IMR-90 (cell line): ENCODE measurements around the gene DACH1. TPM values are rescaled to one million over a fixed set of nuclear protein-coding genes. Genes with fewer than 3 reads are reported as not detected.

Experiments used
- ATAC-seq: fragments of 200-7000 bp; cut with Tn5 transposase; 2 replicates; pipeline ENCODE4 v1.9.1; 2020; ENCODE audit warnings: low read depth, mild to moderate bottlenecking, moderate library complexity
- BruUV-seq: library from RNA; stranded (reverse); fragments of 400-500 nt; replicated peaks from 2 replicates; lab custom pipeline; 2021; lab: Mats Ljungman, UMichigan
- CTCF ChIA-PET: fragments of 300-600 bp; formaldehyde crosslinking; extraction: SDS; loops from one replicate; lab custom pipeline; 2021; ENCODE audit warnings: antibody characterized with exemption; lab: Yijun Ruan, JAX
- POLR2A ChIA-PET: fragments of 300-600 bp; sonication (Branson Sonifier 250); formaldehyde crosslinking; loops from one replicate; lab custom pipeline; 2022; ENCODE audit warnings: antibody characterized with exemption; ENCODE audit not compliant: unreplicated experiment; lab: Charles Lee
- DNase-seq: peaks from one replicate; pipeline ENCODE4 v3.0.0; 2013
- H2AFZ ChIP-seq: replicated peaks from 2 replicates; pipeline ENCODE3; 2013; ENCODE audit warnings: low read length, mild to moderate bottlenecking; ENCODE audit not compliant: poor library complexity
- H2AK5ac ChIP-seq: 2 replicates; pipeline ENCODE4 v1.6.1; 2013; ENCODE audit warnings: low read depth, low read length, inconsistent platforms
- H2AK9ac ChIP-seq: replicated peaks from 2 replicates; pipeline ENCODE3; 2013; ENCODE audit warnings: mild to moderate bottlenecking, low read depth, low read length, moderate library complexity; ENCODE audit not compliant: poor library complexity
- H2BK120ac ChIP-seq: 2 replicates; pipeline ENCODE4 v1.6.1; 2013; ENCODE audit warnings: low read depth, low read length, inconsistent platforms
- H2BK15ac ChIP-seq: 3 replicates; pipeline ENCODE4 v1.6.1; 2013; ENCODE audit warnings: low read depth, low read length, inconsistent platforms
- H2BK20ac ChIP-seq: 2 replicates; pipeline ENCODE4 v1.6.1; 2013; ENCODE audit warnings: low read depth, mild to moderate bottlenecking, inconsistent platforms, low read length, moderate library complexity
- H2BK5ac ChIP-seq: 2 replicates; pipeline ENCODE4 v1.6.1; 2013; ENCODE audit warnings: mild to moderate bottlenecking, low read depth, low read length, inconsistent platforms; ENCODE audit not compliant: poor library complexity, severe bottlenecking
- H3K14ac ChIP-seq: replicated peaks from 2 replicates; pipeline ENCODE4 v1.6.1; 2013; ENCODE audit warnings: low read depth, low read length, inconsistent platforms
- H3K18ac ChIP-seq: 2 replicates; pipeline ENCODE4 v1.6.1; 2013; ENCODE audit warnings: low read depth, low read length, control low read depth
- H3K23ac ChIP-seq: 2 replicates; pipeline ENCODE4 v1.6.1; 2013; ENCODE audit warnings: low read depth, low read length, inconsistent platforms
- H3K27ac ChIP-seq: 2 replicates; pipeline ENCODE4 v1.5.1; 2013; ENCODE audit warnings: mild to moderate bottlenecking, control low read depth, low read length; ENCODE audit not compliant: insufficient read depth
- H3K27me3 ChIP-seq: 2 replicates; pipeline ENCODE4 v1.6.1; 2013; ENCODE audit warnings: low read length; ENCODE audit not compliant: control insufficient read depth, insufficient read depth
- H3K36me3 ChIP-seq: 2 replicates; pipeline ENCODE4 v1.6.1; 2013; ENCODE audit warnings: low read length, mixed read lengths; ENCODE audit not compliant: control insufficient read depth, insufficient read depth
- H3K4ac ChIP-seq: 2 replicates; pipeline ENCODE4 v1.6.1; 2013; ENCODE audit warnings: low read depth, low read length, inconsistent platforms
- H3K4me1 ChIP-seq: 2 replicates; pipeline ENCODE4 v1.6.1; 2013; ENCODE audit warnings: low read length, mixed read lengths; ENCODE audit not compliant: control insufficient read depth, insufficient read depth
- H3K4me2 ChIP-seq: 2 replicates; pipeline ENCODE4 v1.6.1; 2013; ENCODE audit warnings: low read depth, mild to moderate bottlenecking, control low read depth, low read length, moderate library complexity
- H3K4me3 ChIP-seq: 2 replicates; pipeline ENCODE4 v1.5.1; 2013; ENCODE audit warnings: low read depth, mild to moderate bottlenecking, control low read depth, low read length, moderate library complexity; ENCODE audit not compliant: insufficient read depth
- H3K56ac ChIP-seq: 2 replicates; pipeline ENCODE4 v1.6.1; 2013; ENCODE audit warnings: low read length, inconsistent platforms; ENCODE audit not compliant: insufficient read depth; ENCODE audit errors: extremely low read depth
- H3K79me1 ChIP-seq, 2 experiments: 2 replicates each; pipeline ENCODE4 v1.6.1; 2013; ENCODE audit warnings: low read length in 2 of 2, inconsistent platforms in 1 of 2, low read depth in 1 of 2
- H3K9ac ChIP-seq: 2 replicates; pipeline ENCODE4 v1.6.1; 2013; ENCODE audit warnings: low read depth, low read length, control low read depth
- H3K9me1 ChIP-seq: 2 replicates; pipeline ENCODE4 v1.6.1; 2013; ENCODE audit warnings: low read length, inconsistent platforms; ENCODE audit not compliant: insufficient read depth
- H3K9me3 ChIP-seq: 2 replicates; pipeline ENCODE4 v1.6.1; 2013; ENCODE audit warnings: low read length; ENCODE audit not compliant: control insufficient read depth, insufficient read depth
- H4K20me1 ChIP-seq: 2 replicates; pipeline ENCODE4 v1.6.1; 2013; ENCODE audit warnings: low read length, inconsistent platforms; ENCODE audit not compliant: insufficient read depth
- H4K5ac ChIP-seq: 2 replicates; pipeline ENCODE4 v1.6.1; 2013; ENCODE audit warnings: mild to moderate bottlenecking, low read depth, low read length, control low read depth
- H4K8ac ChIP-seq, 2 experiments: 2 replicates each; pipeline ENCODE4 v1.6.1; 2013; ENCODE audit warnings: low read depth in 2 of 2, low read length in 2 of 2, control low read depth in 1 of 2, inconsistent platforms in 1 of 2
- H4K91ac ChIP-seq: 2 replicates; pipeline ENCODE4 v1.6.1; 2013; ENCODE audit warnings: low read depth, low read length, inconsistent platforms; ENCODE audit not compliant: insufficient read depth
- BHLHE40 ChIP-seq: fragments of 150-350 bp; IDR thresholded peaks from 2 replicates; pipeline ENCODE4 v1.6.1; 2016; ENCODE audit warnings: mild to moderate bottlenecking, low read depth, low read length
- CEBPB ChIP-seq: IDR thresholded peaks from 2 replicates; pipeline ENCODE4 v1.6.1; 2012; ENCODE audit warnings: low read depth, low read length, improper control_type of control experiment
- CHD1 ChIP-seq: IDR thresholded peaks from 2 replicates; pipeline ENCODE4 v1.6.1; 2012; ENCODE audit warnings: low read depth, low read length, improper control_type of control experiment
- FOS ChIP-seq: fragments of 150-350 bp; IDR thresholded peaks from 2 replicates; pipeline ENCODE4 v1.6.1; 2016; ENCODE audit warnings: low read depth, low read length
- MAFK ChIP-seq: IDR thresholded peaks from 2 replicates; pipeline ENCODE4 v1.6.1; 2012; ENCODE audit warnings: low read depth, low read length, improper control_type of control experiment
- MAZ ChIP-seq: IDR thresholded peaks from 2 replicates; pipeline ENCODE4 v1.6.1; 2012; ENCODE audit warnings: low read depth, mild to moderate bottlenecking, low read length, improper control_type of control experiment, moderate library complexity, borderline replicate concordance
- MXI1 ChIP-seq: IDR thresholded peaks from 2 replicates; pipeline ENCODE4 v1.6.1; 2012; ENCODE audit warnings: low read depth, mild to moderate bottlenecking, low read length, moderate library complexity, borderline replicate concordance
- POLR2A ChIP-seq: IDR thresholded peaks from 2 replicates; pipeline ENCODE4 v1.6.1; 2012; ENCODE audit warnings: mild to moderate bottlenecking, low read depth, low read length
- RAD21 ChIP-seq: IDR thresholded peaks from 2 replicates; pipeline ENCODE4 v1.6.1; 2012; ENCODE audit warnings: low read length, improper control_type of control experiment
- RFX5 ChIP-seq: IDR thresholded peaks from 2 replicates; pipeline ENCODE4 v1.8.0; 2012; ENCODE audit warnings: low read depth, mild to moderate bottlenecking, low read length, moderate library complexity
- SMC3 ChIP-seq: fragments of 150-350 bp; IDR thresholded peaks from 2 replicates; pipeline ENCODE4 v1.6.1; 2016; ENCODE audit warnings: low read depth, mild to moderate bottlenecking, antibody characterized with exemption, low read length, moderate library complexity
- WGBS, 2 experiments: methylation state at CpG; one replicate each; pipeline versions ENCODE4 v1.1.5 to v1.1.7; 2013; ENCODE audit warnings: missing lambda C conversion rate in 2 of 2; ENCODE audit not compliant: insufficient read length in 1 of 2; ENCODE audit errors: extremely low coverage in 2 of 2; 5-methylcytosine and 5-hydroxymethylcytosine counted together
- dilution Hi-C: fragments of 300-500 bp; cut with HindIII; formaldehyde crosslinking; loops from one replicate; pipeline ENCODE4 v1.14.3; 2018; ENCODE audit warnings: low sequenced_read_pairs; ENCODE audit not compliant: unreplicated experiment
- in situ Hi-C: fragments of 300-500 bp; cut with MboI; formaldehyde crosslinking; loops from 3 replicates; pipeline ENCODE4 v1.14.3; 2019; ENCODE audit warnings: low sequenced_read_pairs, inconsistent platforms, mixed read lengths
- intact Hi-C: fragments of 100-400 bp; cut with micrococcal nuclease; formaldehyde crosslinking; loops from 2 replicates; pipeline ENCODE4 v1.10.0; 2022
- polyA plus RNA-seq, 3 experiments: library from polyadenylated mRNA; depleted of rRNA; stranded (reverse); fragments of >200 nt; gene quantifications; 2 replicates each; pipeline ENCODE4 v1.2.3, GENCODE V29; 2012; ENCODE audit warnings: low replicate concordance in 1 of 3
- total RNA-seq: library from RNA; depleted of rRNA; stranded (reverse); fragments of >200 nt; gene quantifications from 2 replicates; pipeline ENCODE4 v1.2.3, GENCODE V29; 2012
- TF ChIP-seq, protein P1 (sequence below): fragments of 150-350 bp; IDR thresholded peaks from 2 replicates; pipeline ENCODE4 v1.6.1; 2016; ENCODE audit warnings: low read depth, mild to moderate bottlenecking, low read length, moderate library complexity, borderline replicate concordance

The DACH1 gene
- total and polyA plus RNA-seq, 2 of the 4 experiments (the other 2 are of a cell fraction) = not detected

DNA sequence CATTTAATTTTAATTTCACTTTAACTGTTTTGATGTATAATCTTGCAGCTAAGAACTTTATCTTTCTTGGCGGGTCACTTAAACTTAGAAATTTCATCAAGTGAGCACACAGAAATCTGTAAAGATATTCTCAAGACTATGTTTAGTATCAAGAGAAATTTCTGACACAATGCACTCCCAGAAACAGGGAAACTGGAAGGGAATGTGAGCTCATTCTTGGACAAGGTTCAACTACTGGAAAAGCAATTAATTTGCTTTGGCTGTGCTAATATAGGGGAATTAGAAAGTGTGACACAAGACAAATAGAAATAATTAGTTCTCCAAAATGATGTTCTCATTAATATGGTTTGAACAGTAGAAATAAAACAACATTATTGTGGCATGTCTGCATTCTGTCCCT lies 402.3 kb downstream of the DACH1 start:
- BruUV-seq = no TSS peak
- H3K14ac ChIP-seq = no peak overlapping the region
- H2AFZ ChIP-seq = no peak overlapping the region
- H3K9me3 ChIP-seq = no peaks in the 10 kb centered on the region
- ATAC-seq = no peak
- CTCF ChIA-PET = interaction anchor here (1.1 kb wide), 1 partner anchor 414 kb away, joined by 3 read pairs; no protein-coding TSS in a partner anchor
- WGBS, 2 experiments = no CpG with 5 or more reads among the region's 1 CpG
- H3K79me1 ChIP-seq = no peaks in the 10 kb centered on the region
- no peak overlapping the region for H3K56ac ChIP-seq
- H4K8ac ChIP-seq = no peak overlapping the region
- no peak for DNase-seq
- intact Hi-C loops (no loop called here), dilution Hi-C loops (no loop called here), in situ Hi-C loops (no loop called here)
- H3K36me3 ChIP-seq = no peaks in the 10 kb centered on the region
- no peak overlapping the region for H2BK120ac ChIP-seq
- no peaks in the 10 kb centered on the region for H4K20me1 ChIP-seq
- H2AK9ac ChIP-seq = no peak overlapping the region
- no peak overlapping the region for H4K5ac ChIP-seq
- TF ChIP-seq FOS (no peak), RAD21 (no peak), RFX5 (no peak), MAZ (no peak), CHD1 (no peak), CEBPB (no peak), BHLHE40 (no peak), MXI1 (no peak), MAFK (no peak), POLR2A (no peak), SMC3 (no peak)
- TF ChIP-seq, protein P1, sequence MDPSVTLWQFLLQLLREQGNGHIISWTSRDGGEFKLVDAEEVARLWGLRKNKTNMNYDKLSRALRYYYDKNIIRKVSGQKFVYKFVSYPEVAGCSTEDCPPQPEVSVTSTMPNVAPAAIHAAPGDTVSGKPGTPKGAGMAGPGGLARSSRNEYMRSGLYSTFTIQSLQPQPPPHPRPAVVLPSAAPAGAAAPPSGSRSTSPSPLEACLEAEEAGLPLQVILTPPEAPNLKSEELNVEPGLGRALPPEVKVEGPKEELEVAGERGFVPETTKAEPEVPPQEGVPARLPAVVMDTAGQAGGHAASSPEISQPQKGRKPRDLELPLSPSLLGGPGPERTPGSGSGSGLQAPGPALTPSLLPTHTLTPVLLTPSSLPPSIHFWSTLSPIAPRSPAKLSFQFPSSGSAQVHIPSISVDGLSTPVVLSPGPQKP = no peak
- no peak overlapping the region for H2AK5ac ChIP-seq
- H3K27me3 ChIP-seq = no peaks in the 10 kb centered on the region
- H3K4ac ChIP-seq = no peak overlapping the region
- no peak overlapping the region for H2BK5ac ChIP-seq
- H4K91ac ChIP-seq = no peak overlapping the region
- H3K27ac ChIP-seq = no peak overlapping the region
- no peaks in the 10 kb centered on the region for H3K4me1 ChIP-seq
- no peaks in the 10 kb centered on the region for H3K9me1 ChIP-seq
- no peak overlapping the region for H2BK15ac ChIP-seq
- no peak overlapping the region for H3K18ac ChIP-seq
- H3K23ac ChIP-seq = no peak overlapping the region
- H2BK20ac ChIP-seq = no peak overlapping the region
- H3K4me2 ChIP-seq = no peak overlapping the region
- POLR2A ChIA-PET = no interaction called here
- H3K4me3 ChIP-seq = no peak overlapping the region
- H3K9ac ChIP-seq = no peak overlapping the region
